ENCODE data around the gene PRIMPOL.

Gene PRIMPOL

GRCh38 chr4:184668096-184668495 lies 18.6 kb downstream of the PRIMPOL start:
- DNase-seq (ENCODE audit: low spot score): no peak

GRCh38 chr4:184668511-184669114 lies 19.1 kb downstream of the PRIMPOL start:
- no peak for DNase-seq (ENCODE audit: low spot score)

GRCh38 chr4:184669251-184669650 lies 19.7 kb downstream of the PRIMPOL start:
- no peak for DNase-seq (ENCODE audit: low spot score)

- DNase-seq (ENCODE audit: low spot score): no peak
These were observed 21.6 kb downstream of the PRIMPOL start for GRCh38 chr4:184671101-184671500.

GRCh38 chr4:184672741-184673140 lies 23.2 kb downstream of the PRIMPOL start:
- DNase-seq (ENCODE audit: low spot score): no peak

GRCh38 chr4:184674011-184674410 lies 24.5 kb downstream of the PRIMPOL start:
- DNase-seq (ENCODE audit: low spot score): no peak

GRCh38 chr4:184675018-184675417 lies 25.5 kb downstream of the PRIMPOL start:
- DNase-seq (ENCODE audit: low spot score): no peak

GRCh38 chr4:184675821-184676492 lies 26.4 kb downstream of the PRIMPOL start:
- no peak for DNase-seq (ENCODE audit: low spot score)

- no peak for DNase-seq (ENCODE audit: low spot score)
These were observed 31.2 kb downstream of the PRIMPOL start for GRCh38 chr4:184680698-184681097.

- no peak for DNase-seq (ENCODE audit: low spot score)
These were observed 32.4 kb downstream of the PRIMPOL start for GRCh38 chr4:184681916-184682315.

- DNase-seq (ENCODE audit: low spot score): no peak
These were observed 35.1 kb downstream of the PRIMPOL start for GRCh38 chr4:184684491-184685189.

GRCh38 chr4:184688005-184688404 lies 38.5 kb downstream of the PRIMPOL start:
- DNase-seq (ENCODE audit: low spot score): no peak

- DNase-seq (ENCODE audit: low spot score): no peak
These were observed 38.9 kb downstream of the PRIMPOL start for GRCh38 chr4:184688447-184688846.

- no peak for DNase-seq (ENCODE audit: low spot score)
These were observed 40.1 kb downstream of the PRIMPOL start for GRCh38 chr4:184689681-184690080.

- DNase-seq (ENCODE audit: low spot score): no peak
These were observed 43.5 kb downstream of the PRIMPOL start for GRCh38 chr4:184693056-184693455.

GRCh38 chr4:184694412-184694956 lies 44.9 kb downstream of the PRIMPOL start:
- DNase-seq (ENCODE audit: low spot score): no peak

GRCh38 chr4:184695178-184695896 lies 45.8 kb downstream of the PRIMPOL start:
- DNase-seq (ENCODE audit: low spot score): peak; percentile 21

GRCh38 chr4:184697956-184698355 lies 48.4 kb downstream of the PRIMPOL start:
- DNase-seq (ENCODE audit: low spot score): no peak

GRCh38 chr4:184699941-184700340 lies 50.4 kb downstream of the PRIMPOL start:
- no peak for DNase-seq (ENCODE audit: low spot score)

GRCh38 chr4:184702114-184702513 lies 52.6 kb downstream of the PRIMPOL start:
- no peak for DNase-seq (ENCODE audit: low spot score)

GRCh38 chr4:184705692-184706091 lies 56.2 kb downstream of the PRIMPOL start:
- no peak for DNase-seq (ENCODE audit: low spot score)

GRCh38 chr4:184706453-184706852 lies 56.9 kb downstream of the PRIMPOL start:
- no peak for DNase-seq (ENCODE audit: low spot score)
